GM18526 (cell line): Measurements from ENCODE around the gene RPL3.
A peak's percentile ranks its signal among the peaks of the same experiment; 100 is the strongest.

Experiments
- POLR2A ChIP-seq: IDR thresholded peaks from 3 replicates; pipeline ENCODE4 v1.6.1; 2011; ENCODE audit not compliant: insufficient read length; ENCODE audit errors: extremely low read depth

The RPL3 gene

DNA sequence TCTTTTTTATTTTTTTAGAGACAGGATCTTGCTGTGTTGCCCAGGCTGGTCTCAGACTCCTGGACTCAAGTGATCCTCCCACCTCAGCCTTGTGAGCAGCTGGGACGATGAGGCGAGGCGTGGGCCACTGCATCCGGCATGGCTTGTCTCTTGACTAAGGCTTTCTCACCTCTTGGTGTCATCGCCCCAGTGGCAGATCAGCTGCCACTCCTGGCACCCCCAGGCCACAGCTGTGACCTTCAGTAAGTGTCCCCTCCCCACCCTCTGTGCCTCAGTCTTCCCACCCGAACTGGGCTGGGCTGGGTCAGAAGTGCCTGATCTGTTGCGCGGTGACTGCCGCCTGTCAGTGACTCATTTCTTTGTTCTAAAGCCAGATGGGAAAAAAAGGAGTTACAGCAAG lies 33.9 kb upstream of the RPL3 start:
- TF ChIP-seq POLR2A: no peak

DNA sequence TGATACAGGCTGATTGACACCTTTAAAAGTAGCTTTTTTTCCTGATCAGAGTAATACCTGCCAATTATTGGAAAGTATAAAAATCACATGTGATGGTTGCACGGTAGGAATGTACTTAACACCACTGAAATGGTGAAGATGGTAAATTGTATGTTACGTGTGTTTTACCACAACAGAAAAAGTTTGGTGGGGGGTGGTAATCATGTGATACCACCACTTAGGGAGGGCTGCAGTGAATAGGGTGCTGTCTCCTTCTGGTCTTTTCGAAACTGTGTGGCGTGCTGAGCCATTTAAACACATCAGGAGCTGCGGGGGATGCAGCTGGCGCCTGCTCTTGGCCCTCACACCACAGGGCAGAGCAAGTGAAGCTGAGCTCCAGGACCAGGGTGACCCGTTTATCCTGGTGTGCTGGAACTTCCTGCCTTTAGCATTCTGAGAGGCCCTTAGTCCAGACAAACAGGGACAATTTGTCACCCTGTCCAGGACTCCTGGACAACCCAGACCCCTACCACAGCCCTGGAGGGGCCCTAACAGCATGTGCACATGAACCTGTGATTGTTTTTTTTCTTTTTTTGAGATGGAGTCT lies 33.0 kb upstream of the RPL3 start:
- TF ChIP-seq POLR2A: no peak

DNA sequence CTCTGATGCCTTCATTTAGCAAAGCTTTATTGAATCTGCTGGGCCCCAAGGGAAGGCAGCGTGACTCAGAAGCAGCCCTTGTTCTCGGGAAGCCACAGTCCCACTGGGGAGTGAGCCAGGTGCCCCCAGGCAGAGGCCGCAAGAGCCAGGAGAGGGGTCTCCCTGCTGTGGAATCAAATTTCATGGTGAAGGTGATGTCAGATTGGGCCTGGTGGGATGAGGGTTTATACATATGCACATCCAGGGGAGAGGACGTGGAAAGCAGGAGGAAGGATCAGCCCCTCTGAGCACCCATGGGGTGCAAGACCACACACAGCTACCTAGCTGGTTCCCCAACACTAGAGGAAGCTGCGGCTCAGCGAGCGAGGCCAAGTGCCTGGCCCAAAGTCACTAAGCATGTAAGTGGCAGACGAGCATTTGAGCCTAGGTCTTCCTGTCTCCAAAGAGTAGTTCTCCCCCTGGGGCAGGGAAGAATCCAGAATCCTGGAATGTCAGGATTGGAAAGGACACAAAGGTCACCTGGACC lies 32.3 kb upstream of the RPL3 start:
- TF ChIP-seq POLR2A: no peak

DNA sequence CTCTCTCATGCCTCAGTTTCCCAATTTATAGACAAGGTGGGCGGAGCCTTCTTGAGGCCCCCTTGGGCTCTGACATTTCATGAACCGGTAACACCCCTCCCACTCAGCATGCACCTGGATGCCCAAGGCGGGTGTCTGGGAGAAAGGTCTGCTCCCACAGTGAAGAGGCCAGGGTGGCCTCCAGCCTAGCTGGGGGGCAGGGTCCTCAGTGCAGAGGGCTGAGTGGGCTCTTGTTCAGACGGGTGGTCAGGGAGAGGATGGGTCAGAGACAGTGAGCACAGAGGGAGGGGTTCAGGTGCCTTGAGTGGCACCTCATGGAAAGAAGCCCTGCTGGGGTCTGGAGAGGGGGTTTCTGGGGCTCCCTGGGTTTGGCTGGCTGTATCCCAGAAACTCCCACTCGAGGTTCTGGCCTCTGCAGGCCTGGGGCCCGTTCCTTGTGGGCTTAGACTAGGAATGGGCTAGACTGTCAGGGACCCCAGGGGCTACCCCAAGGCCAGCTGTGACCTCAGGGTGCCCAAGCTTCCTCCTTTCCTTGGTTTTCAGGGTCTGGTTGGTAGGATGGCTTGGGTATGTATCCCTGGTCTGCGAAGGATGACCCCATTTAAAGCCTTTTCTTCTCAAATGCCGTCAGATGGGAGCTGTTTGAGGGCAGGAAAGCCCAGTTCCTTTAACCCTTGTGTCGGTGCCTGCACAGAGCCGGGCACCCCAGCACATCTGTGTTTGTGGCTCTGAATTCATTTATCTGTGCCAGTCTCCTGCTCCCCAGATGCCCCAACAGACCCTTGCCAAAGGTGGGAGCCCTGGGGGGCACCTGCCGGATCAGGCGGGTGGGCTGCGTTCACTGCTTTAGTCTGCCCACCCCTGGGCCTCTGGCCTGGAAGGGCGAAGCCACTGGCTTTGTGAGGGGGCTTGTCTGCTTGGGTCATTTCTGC lies 31.6 kb upstream of the RPL3 start:
- TF ChIP-seq POLR2A: no peak

DNA sequence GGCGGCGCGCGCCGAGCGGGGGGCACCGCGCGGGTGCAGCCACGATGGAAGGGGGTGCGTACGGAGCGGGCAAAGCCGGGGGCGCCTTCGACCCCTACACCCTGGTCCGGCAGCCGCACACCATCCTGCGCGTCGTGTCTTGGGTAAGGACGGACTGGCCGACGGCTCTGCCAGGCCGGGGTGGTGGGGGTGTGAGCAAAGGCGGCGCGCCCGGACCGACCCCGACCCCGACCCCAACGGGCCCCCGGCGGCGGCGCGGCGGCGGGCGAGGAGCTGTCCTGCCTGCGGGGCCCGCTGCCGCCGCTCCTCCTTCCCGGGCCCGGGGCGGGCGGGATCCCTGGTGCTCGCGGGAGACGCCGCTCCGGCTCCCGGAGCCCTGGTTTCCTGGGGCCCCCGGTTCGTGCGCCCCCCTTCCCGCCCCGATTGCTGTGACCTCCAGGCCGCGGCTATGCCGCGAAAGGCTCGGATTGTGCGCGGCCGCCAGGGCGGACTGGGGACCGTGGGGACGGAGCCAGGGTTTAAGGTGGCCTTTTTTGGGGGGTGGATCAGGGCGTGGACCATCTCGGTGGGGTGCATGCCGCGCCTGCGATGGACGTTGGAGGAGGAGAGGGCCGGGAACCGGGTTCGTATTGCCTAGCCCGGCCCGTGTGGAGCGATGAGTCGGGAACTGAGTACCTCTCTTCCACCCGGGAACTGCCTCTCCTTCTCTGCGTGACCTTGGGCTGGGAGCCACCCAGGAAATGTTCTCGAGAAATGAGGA lies 30.7 kb upstream of the RPL3 start, which contains the start of gene SYNGR1:
SYNGR1 (plus strand) TSS at position 25 of the 760 bp plus-strand sequence; CDS start at position 45, 20 bp downstream.
- peak; percentile 10 for TF ChIP-seq POLR2A

DNA sequence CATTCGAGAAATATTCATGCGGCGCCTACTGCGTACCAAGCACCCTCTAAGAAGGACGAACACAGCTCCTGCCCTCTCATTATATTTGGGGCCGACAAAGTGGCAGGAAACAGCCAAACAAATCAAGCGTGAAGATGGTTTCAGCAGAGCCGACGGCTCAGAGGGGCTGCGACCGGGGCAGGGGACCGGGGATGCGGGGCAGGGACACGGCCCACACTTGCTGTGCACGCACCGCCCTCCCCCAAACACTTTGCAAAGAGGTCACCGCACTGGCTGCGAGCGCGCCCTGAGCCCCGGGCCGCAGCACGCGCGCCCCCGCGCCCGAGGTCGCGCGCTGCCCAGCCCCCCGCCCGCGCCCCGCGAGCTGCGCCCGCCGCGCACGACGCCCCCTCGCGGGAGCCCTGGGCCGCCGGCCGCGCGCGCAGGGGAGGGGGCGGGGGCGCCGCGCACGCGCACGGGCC lies 30.1 kb upstream of the RPL3 start:
- TF ChIP-seq POLR2A: peak; percentile 27

DNA sequence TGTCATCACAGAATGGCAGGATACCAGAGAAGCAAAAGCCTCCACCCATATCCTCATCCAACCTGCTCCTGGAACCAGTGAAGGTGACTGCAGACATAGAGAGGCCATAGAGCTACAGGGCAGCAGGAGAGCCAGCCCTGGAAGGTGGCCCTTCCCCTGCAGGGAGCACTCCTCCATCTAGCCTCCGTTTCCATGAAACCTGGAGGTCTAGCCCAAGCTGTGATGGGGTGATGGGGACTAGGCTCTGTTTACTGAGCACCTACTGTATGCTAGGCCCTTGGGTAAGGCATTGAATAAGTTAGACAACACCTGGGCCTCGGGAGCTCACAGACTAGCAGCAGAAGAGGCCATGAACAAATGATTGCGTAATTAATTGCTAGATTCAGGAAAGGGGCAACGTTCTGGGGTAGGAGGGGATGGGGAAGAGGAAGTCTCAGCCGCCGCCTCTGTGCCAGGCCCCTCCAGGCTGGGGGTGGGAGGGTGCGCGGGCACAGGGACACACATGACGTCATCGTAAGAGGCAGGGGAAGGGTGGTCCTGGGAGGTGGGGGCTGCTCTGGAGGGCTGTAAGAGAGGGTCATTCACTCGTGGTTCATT lies 29.6 kb upstream of the RPL3 start:
- peak; percentile 1 for TF ChIP-seq POLR2A

DNA sequence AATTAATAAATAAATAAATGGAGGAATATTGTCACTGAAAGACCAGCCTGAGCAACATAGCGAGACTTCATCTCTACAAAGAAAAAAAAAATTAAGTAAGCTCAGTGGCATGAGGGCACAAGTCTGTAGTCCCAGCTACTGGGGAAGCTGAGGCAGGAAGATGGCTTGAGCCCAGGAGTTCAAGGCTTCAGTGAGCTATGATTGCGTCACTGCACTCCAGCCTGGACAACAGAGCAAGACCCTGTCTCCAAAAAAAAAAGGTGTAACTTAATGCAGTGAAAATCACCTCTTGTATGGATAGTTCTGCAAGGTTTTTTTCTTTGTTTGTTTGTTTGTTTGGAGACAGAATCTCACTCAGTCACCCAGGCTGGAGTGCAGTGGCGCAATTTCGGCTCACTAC lies 25.8 kb upstream of the RPL3 start:
- no peak for TF ChIP-seq POLR2A

DNA sequence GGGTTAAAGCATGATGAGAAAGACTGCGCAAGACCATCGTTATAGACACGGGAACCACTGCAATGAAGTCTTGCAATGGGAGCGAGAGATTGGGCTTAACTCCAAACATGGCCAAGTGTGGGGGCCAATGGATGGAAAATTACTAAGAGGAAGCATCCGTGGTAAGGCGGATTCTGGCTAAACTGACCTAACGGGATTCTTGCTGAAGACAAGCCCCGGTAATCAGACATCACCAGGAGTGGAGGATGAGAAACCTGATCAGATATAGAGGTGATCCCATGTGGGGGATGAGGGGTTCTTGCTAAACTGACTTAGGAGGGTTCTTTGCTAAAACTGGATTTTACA lies 24.6 kb upstream of the RPL3 start:
- TF ChIP-seq POLR2A: no peak

DNA sequence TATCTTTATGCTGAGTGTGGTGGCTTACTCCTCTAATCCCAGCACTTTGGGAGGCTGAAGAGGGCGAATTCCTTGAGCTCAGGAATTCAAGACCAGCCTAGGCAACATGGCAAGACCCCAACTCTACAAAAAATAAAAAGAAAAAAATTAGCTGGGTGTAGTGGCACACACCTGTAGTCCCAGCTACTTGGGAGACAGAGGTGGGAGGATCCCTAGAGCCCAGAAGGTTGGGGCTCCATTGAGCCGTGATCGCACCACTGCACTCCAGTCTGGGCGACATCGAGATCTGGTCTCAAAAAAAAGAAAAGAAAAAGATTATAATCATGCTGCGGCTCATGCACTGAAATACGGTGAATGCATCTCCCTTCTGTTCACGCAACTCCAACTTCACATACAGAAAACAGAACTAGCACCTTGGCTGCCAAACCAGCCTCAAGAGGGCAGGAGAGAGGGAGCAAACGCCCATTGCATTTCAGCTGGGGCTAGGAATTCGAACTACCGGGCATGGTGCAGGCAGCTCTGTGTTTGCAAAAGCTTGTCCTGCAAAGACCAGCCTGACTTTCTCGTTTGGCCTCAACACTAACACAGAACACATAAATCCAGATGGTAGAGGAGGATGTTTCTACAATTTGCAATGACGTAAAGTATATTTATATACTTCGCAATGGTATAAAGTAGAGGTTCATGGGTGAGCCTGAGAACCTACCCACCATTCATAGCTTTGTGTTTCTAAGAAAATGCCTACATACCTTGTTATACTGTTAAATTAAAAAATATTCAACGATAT lies 24.0 kb upstream of the RPL3 start:
- TF ChIP-seq POLR2A: no peak

DNA sequence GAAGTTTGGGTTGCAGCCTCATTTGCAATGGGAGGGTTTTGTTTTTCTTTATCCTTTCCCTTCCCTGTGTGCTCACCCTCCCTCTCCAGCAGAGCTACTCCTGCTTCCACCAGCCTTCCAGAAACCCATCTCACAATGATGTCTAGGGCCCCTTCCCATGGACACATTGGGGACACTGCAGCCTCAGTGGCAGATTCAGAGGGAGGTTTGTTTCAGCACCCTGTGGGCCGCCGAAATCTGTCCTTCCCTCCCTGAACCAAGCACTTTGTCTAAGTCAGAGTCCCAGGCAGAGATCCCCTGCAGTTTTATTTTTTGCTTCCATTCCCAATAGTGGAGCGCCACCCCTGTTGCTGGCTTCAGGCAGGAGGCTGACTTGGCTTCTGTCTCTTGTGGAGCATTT lies 21.8 kb upstream of the RPL3 start:
- TF ChIP-seq POLR2A: no peak

DNA sequence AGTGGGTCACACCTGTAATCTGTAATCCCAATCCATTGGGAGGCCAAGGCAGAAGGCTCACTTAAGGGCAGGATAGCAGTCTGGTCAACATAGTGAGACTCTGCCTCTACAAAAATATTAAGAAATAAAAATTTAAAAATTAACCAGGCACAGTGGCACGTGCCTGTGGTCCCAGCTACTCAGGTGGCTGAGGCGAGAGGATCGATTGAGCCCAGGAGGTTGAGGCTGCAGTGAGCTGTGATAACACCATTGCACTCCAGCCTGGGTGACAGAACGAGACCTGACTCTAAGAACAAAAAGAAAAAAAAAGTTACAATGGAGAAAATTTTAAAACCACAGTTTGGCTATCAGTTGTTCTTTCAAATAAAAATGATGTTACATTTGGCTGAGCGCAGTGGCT lies 17.0 kb upstream of the RPL3 start:
- TF ChIP-seq POLR2A: no peak

DNA sequence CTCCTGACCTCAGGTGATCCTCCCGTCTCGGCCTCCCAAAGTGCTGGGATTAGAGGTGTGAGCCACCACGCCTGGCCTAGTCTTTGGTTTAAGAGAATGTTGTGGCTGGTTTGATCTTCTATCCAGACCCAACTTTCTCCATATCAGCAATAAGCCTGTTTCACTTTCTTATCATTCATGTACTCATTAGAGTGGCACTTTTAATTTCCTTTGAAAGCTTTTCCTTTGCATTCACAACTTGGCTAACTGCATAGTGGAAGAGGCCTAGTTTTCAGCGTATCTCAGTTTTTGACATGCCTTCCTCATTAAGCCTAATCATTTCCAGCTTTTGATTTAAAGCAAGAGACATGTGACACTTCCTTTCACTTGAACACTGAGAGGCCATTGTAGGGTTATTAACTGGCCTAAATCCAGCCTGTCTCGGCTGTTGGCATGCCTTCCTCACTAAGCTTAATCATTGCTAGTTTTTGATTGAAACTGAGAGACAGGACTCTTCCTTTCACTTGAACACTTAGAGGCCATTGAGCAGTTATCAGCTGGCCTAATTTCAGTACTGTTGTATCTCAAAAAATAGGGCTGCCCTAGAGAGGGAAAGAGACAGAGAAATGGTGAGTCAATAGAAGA lies 13.1 kb upstream of the RPL3 start:
- no peak for TF ChIP-seq POLR2A
